ENCODE data around the gene DDX23. TPM values are rescaled to one million over a fixed set of nuclear protein-coding genes. Genes with fewer than 3 reads are reported as not detected.
A peak's percentile ranks its signal among the peaks of the same experiment; 100 is the strongest.

Gene DDX23
- total RNA-seq (10 to 100 TPM; 26.1 to 44.7 (median 32.1) TPM), polyA plus RNA-seq (10 to 100 TPM; 17.0 to 28.9 TPM)
- long read RNA-seq, donor 1, transcript DDX23-201 (17 exons, 3,248 nt), result major isoform, 18 of 33 reads
- long read RNA-seq, donor 1, partial matches to known transcripts, result 10 of 33 reads
- long read RNA-seq, donor 1, other reads (novel, unspliced or antisense), result 5 of 33 reads
- long read RNA-seq, donor 2, transcript DDX23-201 (17 exons, 3,248 nt), result major isoform, 19 of 36 reads
- long read RNA-seq, donor 2, partial matches to known transcripts, result 14 of 36 reads
- long read RNA-seq, donor 2, other reads (novel, unspliced or antisense), result 3 of 36 reads
- long read RNA-seq, donor 3, transcript DDX23-201 (17 exons, 3,248 nt), result major isoform, 20 of 31 reads
- long read RNA-seq, donor 3, partial matches to known transcripts, result 7 of 31 reads
- long read RNA-seq, donor 3, other reads (novel, unspliced or antisense), result 4 of 31 reads

GRCh38 chr12:48851883-48852733, at the start of gene DDX23:
TSS of gene DDX23 (minus strand) at chr12:48852163. CDS start at chr12:48845782, 6,381 bp downstream.
- H3K4me1 ChIP-seq, result peaks cover 4 to 30% (median 24%) of the 10 kb centered on the region in 9 donors
- H3K9me3 ChIP-seq, result no peaks in the 10 kb centered on the region
- peaks cover 0 to 33% (median 0%) of the 10 kb centered on the region in 9 donors for H3K36me3 ChIP-seq
- intact Hi-C loops (cut with DNase I), result loop anchor here in 6 of 10 donors (2.0 to 10.0 kb wide), 7 partner anchors 39 to 145 kb away; partner anchors contain the start of gene DDN (in 2 of the 6)
- WGBS, 2 donors, result 0 to 1% methylated on average over 53 of the region's 53 CpGs
- peak; percentile 98 to 99 (median 98) for ATAC-seq
- no peak for TF ChIP-seq CTCF (IDR thresholded peaks at IDR 0.05)
- H3K27me3 ChIP-seq, result no peaks in the 10 kb centered on the region
- peak within 1 kb of the TSS; percentile 57 to 97 (median 87) for H3K27ac ChIP-seq
- DNase-seq, result peak; percentile 92 to 96
- peak within 1 kb of the TSS; percentile 63 to 96 (median 87) for H3K4me3 ChIP-seq

- Histone ChIP-seq H3K27me3 (peaks cover 0 to 9% (median 0%) of the 10 kb centered on the region in 7 donors), H3K4me3 (no peak overlapping the region), H3K9me3 (no peaks in the 10 kb centered on the region), H3K36me3 (no peaks in the 10 kb centered on the region), H3K27ac (no peak overlapping the region), H3K4me1 (peaks cover 0 to 15% (median 7%) of the 10 kb centered on the region in 9 donors)
- DNase-seq (no peak), ATAC-seq (no peak)
- WGBS, 2 donors, result 89 to 91% methylated on average over 2 of the region's 2 CpGs
- TF ChIP-seq CTCF (IDR thresholded peaks at IDR 0.05), result no peak
- intact Hi-C loops (cut with DNase I), result no loop called here
Observed at GRCh38 chr12:48901278-48901677, 49.3 kb upstream of the DDX23 start.

GRCh38 chr12:48899651-48900050, 47.7 kb upstream of the DDX23 start:
- ATAC-seq, result no peak
- H3K4me1 ChIP-seq, result peaks cover 0 to 14% (median 7%) of the 10 kb centered on the region in 9 donors

More at GRCh38 chr12:48899651-48900050, 47.7 kb upstream of the DDX23 start:
- no peaks in the 10 kb centered on the region for H3K9me3 ChIP-seq
- WGBS, 2 donors, result 74% methylated on average over 2 of the region's 2 CpGs
- H3K27me3 ChIP-seq, result peaks cover 0 to 13% (median 0%) of the 10 kb centered on the region in 7 donors
- no peak for DNase-seq
- intact Hi-C loops (cut with DNase I), result no loop called here
- no peak for TF ChIP-seq CTCF (IDR thresholded peaks at IDR 0.05)
- H3K27ac ChIP-seq, result no peak overlapping the region
- no peak overlapping the region for H3K4me3 ChIP-seq
- H3K36me3 ChIP-seq, result no peaks in the 10 kb centered on the region

Data from heart right ventricle (tissue), 16 donors.